H1 (cell line): ENCODE measurements around the gene ANAPC1. TPM values are rescaled to one million over a fixed set of nuclear protein-coding genes. Genes with fewer than 3 reads are reported as not detected.
A peak's percentile ranks its signal among the peaks of the same experiment; 100 is the strongest.
"Not testable (repeated sequence)": the region's sequence is repeated elsewhere in the genome, so short reads cannot be mapped to it uniquely, and the experiment has no call there.

Experiments
- CTCF ChIA-PET: fragments of 300-600 bp; sonication (Branson Sonifier 250); formaldehyde crosslinking; loops from one replicate; lab custom pipeline; 2021; ENCODE audit not compliant: partially characterized antibody; lab: Charles Lee
- POLR2A ChIA-PET: fragments of 300-600 bp; sonication (Branson Sonifier 250); formaldehyde crosslinking; loops from one replicate; lab custom pipeline; 2021; ENCODE audit warnings: inconsistent platforms; ENCODE audit not compliant: partially characterized antibody; lab: Charles Lee
- DNase-seq, 2 experiments: peaks; one replicate each; pipeline versions ENCODE4 v3.0.0 to v3.0.0-alpha.2; 2010 to 2022; ENCODE audit warnings: low spot score in 2 of 2, low read depth in 1 of 2, mixed read lengths in 1 of 2
- FAIRE-seq: peaks from 2 replicates; lab custom pipeline; 2011; peaks lifted over from hg19 to GRCh38; lab: Jason Lieb, UNC
- H2AFZ ChIP-seq: 2 replicates; pipeline ENCODE4 v1.8.1; 2012; ENCODE audit warnings: low read length, inconsistent platforms
- H2AK5ac ChIP-seq: 2 replicates; pipeline ENCODE4 v1.6.1; 2013; ENCODE audit warnings: low read depth, low read length
- H2BK120ac ChIP-seq: replicated peaks from 2 replicates; pipeline ENCODE3; 2013; ENCODE audit warnings: low read depth, low read length, inconsistent platforms
- H2BK12ac ChIP-seq: 2 replicates; pipeline ENCODE4 v1.6.1; 2013; ENCODE audit warnings: low read depth, low read length
- H2BK15ac ChIP-seq: 2 replicates; pipeline ENCODE4 v1.6.1; 2013; ENCODE audit warnings: low read length
- H2BK20ac ChIP-seq: 2 replicates; pipeline ENCODE4 v1.6.1; 2013; ENCODE audit warnings: low read length
- H2BK5ac ChIP-seq: 2 replicates; pipeline ENCODE4 v1.6.1; 2013; ENCODE audit warnings: low read depth, low read length
- H3K14ac ChIP-seq: 2 replicates; pipeline ENCODE4 v1.6.1; 2013; ENCODE audit warnings: inconsistent platforms; ENCODE audit not compliant: insufficient read length
- H3K18ac ChIP-seq: 2 replicates; pipeline ENCODE4 v1.6.1; 2013; ENCODE audit warnings: low read length; ENCODE audit errors: extremely low read depth
- H3K23ac ChIP-seq: 2 replicates; pipeline ENCODE4 v1.6.1; 2013; ENCODE audit warnings: inconsistent platforms; ENCODE audit not compliant: insufficient read length
- H3K23me2 ChIP-seq: 2 replicates; pipeline ENCODE4 v1.6.1; 2013; ENCODE audit warnings: low read depth, low read length
- H3K27ac ChIP-seq: 2 replicates; pipeline ENCODE4 v1.6.1; 2011; ENCODE audit warnings: low read depth, low read length, inconsistent platforms
- H3K27me3 ChIP-seq, 4 experiments: replicated peaks in 1 of 4; 1 replicate in 1 of 4; 2 replicates in 3 of 4; pipeline versions ENCODE4 v1.6.1 to v1.8.1; 2011 to 2013; ENCODE audit warnings: low read length in 3 of 4, mild to moderate bottlenecking in 3 of 4, inconsistent platforms in 2 of 4, mixed read lengths in 2 of 4, moderate library complexity in 1 of 4; ENCODE audit not compliant: control insufficient read depth in 3 of 4, insufficient read depth in 3 of 4; ENCODE audit errors: extremely low read depth in 1 of 4
- H3K36me3 ChIP-seq, 4 experiments: 2 replicates each; pipeline versions ENCODE4 v1.6.1 to v1.8.1; 2011 to 2013; ENCODE audit warnings: mild to moderate bottlenecking in 4 of 4, low read length in 3 of 4, moderate library complexity in 2 of 4, control low read depth in 1 of 4, inconsistent platforms in 1 of 4; ENCODE audit not compliant: insufficient read depth in 4 of 4, control insufficient read depth in 2 of 4
- H3K4ac ChIP-seq: replicated peaks from 2 replicates; pipeline ENCODE3; 2013; ENCODE audit warnings: low read length, low read depth, mixed read lengths, inconsistent platforms; ENCODE audit not compliant: insufficient read length
- H3K4me1 ChIP-seq, 4 experiments: replicated peaks in 1 of 4; 1 replicate in 1 of 4; 2 replicates in 3 of 4; pipeline versions ENCODE4 v1.6.1 to v1.8.1; 2011 to 2013; ENCODE audit warnings: low read length in 3 of 4, inconsistent platforms in 2 of 4, mixed read lengths in 1 of 4; ENCODE audit not compliant: insufficient read depth in 4 of 4, control insufficient read depth in 3 of 4
- H3K4me2 ChIP-seq, 2 experiments: 2 replicates each; pipeline versions ENCODE4 v1.6.1 to v1.8.1; 2011 to 2013; ENCODE audit warnings: low read depth in 2 of 2, low read length in 2 of 2, control low read depth in 1 of 2, inconsistent platforms in 1 of 2, mild to moderate bottlenecking in 1 of 2; ENCODE audit not compliant: insufficient read depth in 1 of 2
- H3K4me3 ChIP-seq, 4 experiments: fragments of 200-600, 300-600 bp in 1 of 4; sonication (generic), shearing (Covaris generic), sonication (Bioruptor Twin) in 1 of 4; 2 replicates each; pipeline versions ENCODE4 v1.5.1 to v1.8.1; 2011 to 2016; ENCODE audit warnings: low read length in 4 of 4, low read depth in 3 of 4, control low read depth in 2 of 4, inconsistent platforms in 2 of 4, mild to moderate bottlenecking in 2 of 4, mixed read lengths in 1 of 4, moderate library complexity in 1 of 4; ENCODE audit not compliant: insufficient read depth in 2 of 4; ENCODE audit errors: extremely low read depth in 1 of 4
- H3K56ac ChIP-seq: replicated peaks from 2 replicates; pipeline ENCODE3; 2013; ENCODE audit warnings: low read depth, mild to moderate bottlenecking, mixed read lengths, low read length, inconsistent platforms; ENCODE audit not compliant: insufficient read length
- H3K79me1 ChIP-seq: 2 replicates; pipeline ENCODE4 v1.6.1; 2013; ENCODE audit warnings: low read depth, low read length, control low read depth
- H3K79me2 ChIP-seq, 2 experiments: 2 replicates each; pipeline versions ENCODE4 v1.6.1 to v1.8.1; 2012 to 2013; ENCODE audit warnings: low read length in 2 of 2, mild to moderate bottlenecking in 2 of 2, inconsistent platforms in 1 of 2; ENCODE audit not compliant: insufficient read depth in 2 of 2, control insufficient read depth in 1 of 2
- H3K9ac ChIP-seq, 4 experiments: replicated peaks in 1 of 4; 1 replicate in 1 of 4; 2 replicates in 3 of 4; pipeline versions ENCODE4 v1.6.1 to v1.8.1; 2011 to 2013; ENCODE audit warnings: low read depth in 3 of 4, low read length in 3 of 4, control low read depth in 2 of 4, mild to moderate bottlenecking in 2 of 4, moderate library complexity in 2 of 4, inconsistent platforms in 1 of 4; ENCODE audit errors: extremely low read depth in 1 of 4
- H3K9me3 ChIP-seq, 2 experiments: 2 replicates each; pipeline versions ENCODE4 v1.6.1 to v1.8.1; 2012 to 2013; ENCODE audit warnings: mild to moderate bottlenecking in 2 of 2, moderate library complexity in 2 of 2, control low read depth in 1 of 2, inconsistent platforms in 1 of 2, low read depth in 1 of 2, low read length in 1 of 2, mixed read lengths in 1 of 2; ENCODE audit not compliant: insufficient read depth in 2 of 2
- H4K20me1 ChIP-seq, 2 experiments: replicated peaks in 1 of 2; 2 replicates each; pipeline versions ENCODE3 to v1.8.1; 2011 to 2013; ENCODE audit warnings: inconsistent platforms in 2 of 2, low read length in 2 of 2, mild to moderate bottlenecking in 1 of 2; ENCODE audit not compliant: insufficient read depth in 2 of 2, control insufficient read depth in 1 of 2
- H4K5ac ChIP-seq: 2 replicates; pipeline ENCODE4 v1.6.1; 2013; ENCODE audit warnings: low read length, low read depth, mixed read lengths, inconsistent platforms; ENCODE audit not compliant: insufficient read length
- H4K8ac ChIP-seq: 2 replicates; pipeline ENCODE4 v1.8.0; 2013; ENCODE audit warnings: mild to moderate bottlenecking, moderate library complexity, low read length, inconsistent platforms; ENCODE audit not compliant: insufficient read depth; ENCODE audit errors: extremely low read depth
- H4K91ac ChIP-seq: replicated peaks from 2 replicates; pipeline ENCODE3; 2013; ENCODE audit warnings: low read length, mixed read lengths, inconsistent platforms; ENCODE audit not compliant: insufficient read length
- WGBS, 2 experiments: shearing (Covaris generic) in 1 of 2; methylation state at CpG; one replicate each; pipeline versions ENCODE4 v1.1.6 to v1.1.7; 2013 to 2015; ENCODE audit warnings: low lambda C conversion rate in 2 of 2, mixed read lengths in 2 of 2, inconsistent platforms in 1 of 2, low coverage in 1 of 2, missing lambda C conversion rate in 1 of 2; ENCODE audit not compliant: insufficient replicate concordance in 2 of 2, insufficient coverage in 1 of 2, insufficient read length in 1 of 2; ENCODE audit errors: extremely low coverage in 1 of 2, missing lambda C conversion rate in 1 of 2; 5-methylcytosine and 5-hydroxymethylcytosine counted together
- polyA plus RNA-seq, 7 experiments: library from polyadenylated mRNA; depleted of rRNA in 3 of 7; stranded (reverse) in 5 of 7; unstranded in 2 of 7; fragments of >200 nt in 5 of 7; fragments of 200-250 nt in 2 of 7; gene quantifications; 1 replicate in 5 of 7; 2 replicates in 1 of 7; 4 replicates in 1 of 7; pipeline versions ENCODE4 v1.2.1 to v1.2.3, GENCODE V29; 2011 to 2013; ENCODE audit warnings: missing spikeins in 2 of 7, mixed read lengths in 2 of 7
- total RNA-seq: library from RNA; stranded (reverse); fragmentation: NEBNext Ultra II Directional; extraction: Animal tissue kit (Norgen Biotek cat#: 25700); gene quantifications from 2 replicates; pipeline ENCODE4 v1.2.1, GENCODE V29; 2021

The ANAPC1 gene
- total and polyA plus RNA-seq, 2 of the 8 experiments (the other 6 are each of a cell fraction or from before 2014, with no cell fraction given) = 46.6 to 107 TPM

DNA sequence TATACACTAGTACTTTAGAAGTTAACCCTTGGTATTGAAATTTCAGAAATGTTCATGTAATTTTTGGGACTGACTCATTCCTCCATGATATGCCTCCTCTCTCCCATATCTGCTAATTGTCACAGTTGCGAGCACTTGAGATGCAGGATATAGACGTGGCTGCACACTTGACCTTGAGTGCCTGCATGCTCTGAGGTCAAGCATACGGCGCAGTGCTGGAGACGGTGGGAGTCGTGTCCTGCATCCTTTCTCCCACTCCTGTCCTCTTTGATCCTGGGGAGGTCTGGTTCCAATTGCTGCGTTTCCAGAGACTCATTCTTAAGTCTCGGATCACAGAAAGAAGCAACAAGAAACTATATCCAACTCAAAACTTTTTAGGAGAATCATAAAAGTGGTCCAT is 139.2 kb downstream of the ANAPC1 start:
- H3K56ac ChIP-seq, H2BK15ac ChIP-seq, POLR2A ChIA-PET, H2BK120ac ChIP-seq, H3K27me3 ChIP-seq, FAIRE-seq, H2AFZ ChIP-seq, H2AK5ac ChIP-seq, H3K4me1 ChIP-seq, H3K14ac ChIP-seq, H2BK20ac ChIP-seq, H2BK5ac ChIP-seq, H4K20me1 ChIP-seq, H3K36me3 ChIP-seq, CTCF ChIA-PET, H3K23me2 ChIP-seq, H3K9me3 ChIP-seq, H3K18ac ChIP-seq, H3K4me3 ChIP-seq, H4K91ac ChIP-seq, H4K8ac ChIP-seq, H3K27ac ChIP-seq, DNase-seq, H4K5ac ChIP-seq, H3K79me2 ChIP-seq, H3K79me1 ChIP-seq, H3K23ac ChIP-seq, H3K9ac ChIP-seq, H3K4me2 ChIP-seq, H2BK12ac ChIP-seq, H3K4ac ChIP-seq: not testable (repeated sequence)
- WGBS, 2 experiments = 99% methylated on average over 8 of the region's 8 CpGs; no CpG with 5 or more reads in 1 of the 2 experiments

DNA sequence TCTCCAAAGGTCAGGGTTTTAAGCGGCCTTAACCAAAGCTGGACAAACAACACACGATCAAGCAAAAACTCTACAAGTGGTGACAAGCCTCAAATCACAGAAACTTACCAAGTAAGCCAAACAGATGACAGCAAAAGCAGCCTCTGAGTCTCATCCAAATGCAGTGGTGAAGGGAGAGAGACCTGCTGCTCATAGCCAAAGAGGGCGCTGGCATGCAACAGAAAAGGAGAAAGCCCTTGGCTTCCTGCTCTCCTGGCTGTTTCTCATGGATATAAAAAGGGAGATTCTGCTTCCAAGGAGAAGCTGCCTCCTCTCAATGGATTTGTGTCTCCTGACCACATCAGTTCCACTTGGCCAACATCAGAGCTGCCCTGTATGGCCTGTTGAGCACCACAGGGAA is 142.5 kb downstream of the ANAPC1 start:
- H3K36me3 ChIP-seq, H2BK15ac ChIP-seq, H3K4me3 ChIP-seq, H3K27ac ChIP-seq, H2BK5ac ChIP-seq, POLR2A ChIA-PET, H3K4ac ChIP-seq, H3K23ac ChIP-seq, CTCF ChIA-PET, H3K4me1 ChIP-seq, H3K27me3 ChIP-seq, H4K8ac ChIP-seq, H4K91ac ChIP-seq, H2BK120ac ChIP-seq, H3K23me2 ChIP-seq, H2AK5ac ChIP-seq, H3K9me3 ChIP-seq, H3K18ac ChIP-seq, DNase-seq, H4K5ac ChIP-seq, H3K79me1 ChIP-seq, H2BK20ac ChIP-seq, H3K9ac ChIP-seq, H4K20me1 ChIP-seq, H2AFZ ChIP-seq, H3K14ac ChIP-seq, H3K79me2 ChIP-seq, H2BK12ac ChIP-seq, H3K56ac ChIP-seq, H3K4me2 ChIP-seq: not testable (repeated sequence)
- 81% methylated on average over 2 of the region's 3 CpGs; no CpG with 5 or more reads in 1 of the 2 experiments for WGBS, 2 experiments
- peak; percentile 93 for FAIRE-seq
